NCI-H1092 treated with DMSO at 0.1 percent for 48 hours (cell line): Measurements from ENCODE around the gene RPL13A.

Experiments used
- DNase-seq: peaks from one replicate; lab custom pipeline; 2025; lab: John Stamatoyannopoulos, UW

RPL13A gene

GRCh38 chr19:49481020-49481683 is 6.3 kb upstream of the RPL13A start:
- no peak for DNase-seq

DNA sequence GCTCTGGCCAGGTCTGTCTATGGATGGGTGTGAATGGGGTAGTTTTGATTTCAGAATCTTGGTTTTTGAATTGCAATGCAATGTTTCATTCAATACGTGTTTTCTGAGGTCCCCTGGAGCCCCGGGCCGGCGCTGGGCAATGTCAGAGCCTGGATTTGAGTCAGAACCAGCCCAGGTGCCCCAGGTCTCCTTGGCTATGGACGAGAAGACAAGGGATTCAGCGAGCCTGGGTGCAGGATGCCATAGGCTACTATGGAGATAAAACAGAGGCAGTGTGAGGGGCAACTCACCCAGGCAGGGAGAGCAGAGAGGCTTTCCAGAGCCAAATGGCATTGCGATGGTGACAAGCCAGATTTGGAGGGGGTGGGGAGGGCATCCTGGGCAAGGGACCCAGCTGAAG is 1.2 kb upstream of the RPL13A start:
- DNase-seq: no peak

GRCh38 chr19:49486710-49487276 is 615 bp upstream of the RPL13A start:
- DNase-seq: no peak

DNA sequence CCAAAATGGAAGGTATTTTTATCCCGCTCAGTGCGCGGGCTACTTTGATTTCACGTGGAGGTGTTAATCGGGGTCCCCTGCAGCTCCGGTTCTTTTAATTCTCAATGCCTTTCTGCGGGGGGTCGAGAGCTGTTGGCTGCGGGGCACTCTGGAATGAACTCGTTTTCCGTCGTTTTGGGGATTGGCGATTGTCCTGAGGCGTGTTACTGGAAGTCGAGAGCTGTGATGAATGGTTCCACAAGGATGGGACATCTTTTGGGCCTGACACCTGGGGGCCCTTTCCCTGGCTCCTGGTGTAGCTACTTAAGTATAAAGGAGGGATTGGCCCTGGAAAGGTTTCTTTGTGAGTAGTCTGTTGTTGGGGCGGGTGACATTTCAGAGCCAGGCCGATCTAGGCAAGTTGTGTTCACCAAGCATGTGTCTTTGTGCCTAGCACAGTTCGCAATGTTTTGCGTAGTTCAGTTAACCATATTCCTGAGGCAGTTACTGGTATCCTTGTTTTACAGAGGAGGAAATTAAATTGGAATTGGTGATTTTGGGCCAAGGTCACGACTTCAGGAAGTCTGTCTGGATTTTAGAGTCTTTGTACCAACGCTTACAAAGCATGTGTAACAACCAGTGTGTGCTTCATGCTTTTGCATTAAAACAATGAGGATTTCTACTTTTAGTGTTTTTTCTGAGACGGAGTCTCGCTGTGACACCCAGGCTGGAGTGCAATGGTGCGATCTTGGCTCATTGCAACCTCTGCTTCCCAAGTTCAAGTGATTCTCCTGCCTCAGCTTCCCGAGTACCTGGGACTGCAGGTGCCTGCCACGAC is 846 bp downstream of the RPL13A start:
- DNase-seq: no peak

DNA sequence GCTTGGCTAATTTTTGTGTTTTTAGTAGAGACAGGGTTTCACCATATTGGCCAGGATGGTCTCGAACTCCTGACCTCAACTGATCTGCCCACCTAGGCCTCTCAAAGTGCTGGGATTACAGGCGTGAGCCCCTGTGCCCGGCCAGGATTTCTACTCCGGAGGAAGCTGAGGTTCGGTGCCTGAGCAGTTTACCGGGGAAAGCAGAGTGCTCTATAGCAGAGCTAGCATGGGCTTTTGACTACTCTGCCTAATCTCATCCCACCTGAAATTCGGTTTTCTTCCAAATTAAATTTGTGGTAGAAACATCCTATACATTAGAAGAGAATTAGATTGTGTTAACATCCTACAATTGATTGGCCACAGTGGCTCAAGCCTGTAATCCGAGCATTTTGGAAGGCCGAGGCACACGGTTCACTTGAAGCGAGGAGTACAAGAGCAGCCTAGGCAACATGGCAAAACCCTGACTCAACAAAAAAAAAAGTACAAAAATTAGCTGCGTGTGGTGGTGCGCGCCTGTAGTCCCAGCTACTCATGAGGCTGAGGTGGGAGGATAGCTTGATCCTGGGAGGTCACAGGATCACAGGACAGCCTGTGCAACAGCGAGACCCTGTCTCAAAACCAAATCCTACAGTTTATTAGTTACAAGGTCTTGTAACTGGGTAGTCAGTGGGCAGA is 1.6 kb downstream of the RPL13A start:
- DNase-seq: no peak

- no peak for DNase-seq
Measured at GRCh38 chr19:49489601-49490167, 2.3 kb downstream of the RPL13A start.

GRCh38 chr19:49490287-49491029 is 3.0 kb downstream of the RPL13A start:
- DNase-seq: no peak

DNA sequence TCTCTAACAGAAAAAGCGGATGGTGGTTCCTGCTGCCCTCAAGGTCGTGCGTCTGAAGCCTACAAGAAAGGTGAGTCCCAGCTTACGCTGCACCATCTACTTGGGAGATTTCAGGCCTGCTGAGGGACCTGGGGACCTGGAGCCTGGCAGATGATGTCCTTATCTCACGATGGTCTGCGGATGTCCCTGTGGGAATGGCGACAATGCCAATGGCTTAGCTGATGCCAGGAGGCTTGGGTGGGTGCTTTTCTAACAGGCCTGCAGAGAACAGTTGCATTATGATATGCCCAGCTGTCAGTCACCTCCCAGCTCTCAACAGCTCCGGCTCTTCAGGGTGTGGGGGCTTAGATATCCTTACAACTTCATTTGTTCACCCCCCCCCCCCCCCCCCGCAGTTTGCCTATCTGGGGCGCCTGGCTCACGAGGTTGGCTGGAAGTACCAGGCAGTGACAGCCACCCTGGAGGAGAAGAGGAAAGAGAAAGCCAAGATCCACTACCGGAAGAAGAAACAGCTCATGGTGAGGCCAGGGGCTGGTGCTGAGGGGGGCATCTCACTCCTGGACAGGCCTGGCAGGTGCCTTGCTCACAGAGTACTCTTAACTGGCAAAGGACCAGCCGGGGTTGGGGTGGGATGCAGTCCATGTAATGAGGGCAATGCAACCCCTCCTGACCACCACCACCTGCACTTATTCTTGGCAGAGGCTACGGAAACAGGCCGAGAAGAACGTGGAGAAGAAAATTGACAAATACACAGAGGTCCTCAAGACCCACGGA is 3.8 kb downstream of the RPL13A start:
- DNase-seq: no peak

DNA sequence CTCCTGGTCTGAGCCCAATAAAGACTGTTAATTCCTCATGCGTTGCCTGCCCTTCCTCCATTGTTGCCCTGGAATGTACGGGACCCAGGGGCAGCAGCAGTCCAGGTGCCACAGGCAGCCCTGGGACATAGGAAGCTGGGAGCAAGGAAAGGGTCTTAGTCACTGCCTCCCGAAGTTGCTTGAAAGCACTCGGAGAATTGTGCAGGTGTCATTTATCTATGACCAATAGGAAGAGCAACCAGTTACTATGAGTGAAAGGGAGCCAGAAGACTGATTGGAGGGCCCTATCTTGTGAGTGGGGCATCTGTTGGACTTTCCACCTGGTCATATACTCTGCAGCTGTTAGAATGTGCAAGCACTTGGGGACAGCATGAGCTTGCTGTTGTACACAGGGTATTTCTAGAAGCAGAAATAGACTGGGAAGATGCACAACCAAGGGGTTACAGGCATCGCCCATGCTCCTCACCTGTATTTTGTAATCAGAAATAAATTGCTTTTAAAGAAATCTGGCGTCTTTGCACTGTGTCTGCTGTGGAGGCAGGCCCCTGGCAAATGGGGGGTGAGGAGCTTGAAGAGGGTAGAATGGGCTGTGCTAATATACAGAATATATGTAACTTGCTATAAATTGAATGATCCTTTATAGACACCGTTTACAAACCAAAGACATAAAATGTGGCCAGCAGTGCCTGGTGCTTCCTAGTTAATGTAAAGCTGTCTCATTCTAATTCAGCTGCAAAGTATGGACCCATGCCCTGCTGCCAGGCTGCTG is 4.6 kb downstream of the RPL13A start:
- DNase-seq: no peak

DNA sequence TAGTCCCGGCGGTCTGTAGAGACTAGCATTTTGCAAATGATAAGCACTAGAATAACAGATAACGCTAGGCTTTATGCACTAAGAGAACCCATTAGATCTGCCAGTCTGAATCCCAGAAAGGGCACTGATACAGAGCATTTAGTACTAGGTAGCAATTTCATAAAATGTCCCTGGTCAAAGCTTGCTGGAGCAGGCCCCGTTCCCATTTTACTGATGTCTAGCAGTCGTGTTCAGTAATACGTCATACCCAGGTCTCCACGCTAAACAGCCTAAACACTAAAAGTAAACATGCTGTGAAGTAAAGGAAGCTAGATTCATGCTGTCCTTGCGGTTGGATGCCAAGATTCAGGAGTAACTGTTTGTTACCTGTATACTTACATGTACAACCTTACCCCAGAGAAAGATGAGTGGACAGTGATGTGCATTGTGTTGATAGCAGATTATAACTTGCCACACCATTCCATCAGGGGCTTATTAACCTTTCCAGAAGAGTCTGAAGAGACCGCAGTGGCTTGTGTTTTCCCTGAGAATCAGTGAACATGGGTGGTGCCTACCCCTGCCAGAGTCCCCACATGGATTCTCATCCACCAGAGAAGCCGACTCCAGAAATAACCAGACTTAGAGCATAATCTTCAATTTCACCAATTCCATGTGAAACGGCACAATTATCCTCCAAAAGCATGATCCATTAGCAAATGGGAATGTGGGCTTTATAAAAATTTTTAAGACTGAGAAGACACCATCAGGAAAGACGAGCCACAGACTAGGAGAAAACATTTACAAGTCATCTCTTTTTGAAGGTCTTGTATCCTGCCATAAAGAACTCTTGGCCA is 5.4 kb downstream of the RPL13A start:
- no peak for DNase-seq

- DNase-seq: no peak
Measured at GRCh38 chr19:49496574-49497008, 9.2 kb downstream of the RPL13A start.

GRCh38 chr19:49497047-49497788 is 9.8 kb downstream of the RPL13A start:
- no peak for DNase-seq

GRCh38 chr19:49497789-49498103 is 10.3 kb downstream of the RPL13A start:
- DNase-seq: no peak

- no peak for DNase-seq
Measured at GRCh38 chr19:49498475-49498874, 11.1 kb downstream of the RPL13A start.

DNA sequence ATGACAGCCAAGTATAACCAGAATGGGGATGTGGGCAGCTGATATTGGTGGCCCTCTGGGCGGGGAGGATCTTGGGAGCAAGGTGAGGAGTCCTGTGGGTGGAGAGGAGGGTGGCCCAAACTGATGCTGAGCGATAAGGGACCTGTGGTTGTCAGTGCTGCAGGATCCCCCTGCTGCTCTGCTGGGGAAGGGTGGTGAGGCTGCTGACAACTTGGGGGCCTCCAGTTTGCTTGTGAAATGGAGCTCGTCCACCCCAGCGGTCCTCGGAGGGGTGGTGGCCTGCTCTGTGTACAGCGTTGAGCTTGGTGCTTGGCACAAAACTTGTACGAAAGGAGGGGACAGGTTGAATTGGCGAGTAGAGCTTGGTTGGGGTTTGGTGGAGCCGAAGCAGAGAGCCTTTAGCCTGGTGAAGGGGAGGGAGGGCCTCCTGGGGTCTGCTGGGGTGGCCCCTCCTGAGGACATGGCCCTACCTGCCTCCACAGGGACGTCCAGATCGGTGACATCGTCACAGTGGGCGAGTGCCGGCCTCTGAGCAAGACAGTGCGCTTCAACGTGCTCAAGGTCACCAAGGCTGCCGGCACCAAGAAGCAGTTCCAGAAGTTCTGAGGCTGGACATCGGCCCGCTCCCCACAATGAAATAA is 11.7 kb downstream of the RPL13A start:
- no peak for DNase-seq

DNA sequence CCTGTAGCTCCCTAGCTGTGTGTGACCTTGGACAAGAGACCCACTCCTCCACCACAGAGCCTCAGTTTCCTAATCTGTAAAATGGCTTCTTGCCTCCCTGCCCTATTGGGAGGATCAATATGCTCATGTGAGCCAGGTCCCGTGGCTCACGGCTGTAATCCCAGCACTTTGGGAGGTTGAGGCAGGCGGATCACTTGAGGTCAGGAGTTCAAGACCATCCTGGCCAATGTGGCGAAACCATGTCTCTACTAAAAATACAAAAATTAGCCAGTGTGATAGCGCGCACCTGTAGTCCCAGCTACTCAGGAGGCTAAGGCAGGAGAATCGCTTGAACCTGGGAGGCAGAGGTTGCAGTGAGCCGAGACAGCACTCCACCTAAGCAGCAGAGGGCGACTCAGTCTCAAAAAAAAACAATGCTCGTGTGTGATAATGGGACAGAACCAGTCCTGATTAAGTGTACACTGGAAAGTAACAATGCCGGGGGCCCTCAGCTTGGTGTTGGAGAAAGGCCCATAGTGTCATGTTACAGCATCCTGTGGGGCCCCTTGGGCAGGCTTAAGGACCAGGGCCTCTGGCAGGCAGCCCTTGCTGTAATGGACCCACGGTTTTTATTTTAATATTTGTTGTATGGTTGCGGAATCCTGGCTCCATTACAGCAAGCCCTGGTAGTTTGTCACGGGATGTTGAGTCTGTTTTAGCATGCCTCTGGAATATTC is 15.6 kb downstream of the RPL13A start:
- DNase-seq: peak; percentile 33

DNA sequence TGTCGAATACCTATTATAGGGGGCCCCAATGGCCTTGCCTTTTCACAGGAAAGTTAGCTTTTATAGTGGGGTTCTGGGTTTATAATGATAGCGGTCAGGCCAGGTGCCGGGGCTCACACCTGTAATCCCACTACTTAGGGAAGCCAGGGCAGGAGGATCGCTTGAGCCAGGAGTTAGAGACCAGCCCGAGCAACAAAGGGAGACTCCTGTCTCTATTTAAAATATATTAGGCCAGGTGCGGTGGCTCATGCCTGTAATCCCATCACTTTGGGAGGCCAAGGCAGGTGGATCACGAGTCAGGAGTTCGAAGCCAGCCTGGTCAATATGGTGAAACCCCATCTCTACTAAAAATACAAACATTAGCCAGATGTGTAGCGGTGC is 16.2 kb downstream of the RPL13A start:
- no peak for DNase-seq
